H9 (cell line): ENCODE measurements around the gene PHOSPHO2. TPM values are rescaled to one million over a fixed set of nuclear protein-coding genes. Genes with fewer than 3 reads are reported as not detected.

Experiments
- DNase-seq: peaks from one replicate; pipeline ENCODE4 v3.0.0-alpha.2; 2017
- H2AFZ ChIP-seq: one replicate; pipeline ENCODE4 v1.6.1; 2013; ENCODE audit warnings: mild to moderate bottlenecking, low read length, control low read depth, moderate library complexity
- H2AK5ac ChIP-seq: 2 replicates; pipeline ENCODE4 v1.6.1; 2013; ENCODE audit warnings: low read length, control low read depth, mixed read lengths; ENCODE audit not compliant: insufficient read length
- H2BK120ac ChIP-seq: one replicate; pipeline ENCODE4 v1.6.1; 2013; ENCODE audit warnings: low read depth, mild to moderate bottlenecking, low read length, control low read depth, inconsistent platforms; ENCODE audit not compliant: poor library complexity, severe bottlenecking
- H2BK12ac ChIP-seq: 2 replicates; pipeline ENCODE4 v1.6.1; 2013; ENCODE audit warnings: low read length, control low read depth, mixed read lengths, low read depth; ENCODE audit not compliant: insufficient read length
- H2BK15ac ChIP-seq: 2 replicates; pipeline ENCODE4 v1.6.1; 2013; ENCODE audit warnings: low read depth, low read length, control low read depth
- H2BK20ac ChIP-seq: one replicate; pipeline ENCODE4 v1.6.1; 2013; ENCODE audit warnings: low read depth, mild to moderate bottlenecking, low read length, control low read depth, inconsistent platforms; ENCODE audit not compliant: poor library complexity, severe bottlenecking
- H2BK5ac ChIP-seq: 2 replicates; pipeline ENCODE4 v1.6.1; 2013; ENCODE audit warnings: low read length, control low read depth, mixed read lengths; ENCODE audit not compliant: insufficient read length
- H3K14ac ChIP-seq: 2 replicates; pipeline ENCODE4 v1.6.1; 2013; ENCODE audit warnings: low read length, control low read depth; ENCODE audit not compliant: insufficient read depth
- H3K18ac ChIP-seq: 2 replicates; pipeline ENCODE4 v1.6.1; 2013; ENCODE audit warnings: low read depth, mild to moderate bottlenecking, mixed read lengths, low read length, control low read depth; ENCODE audit not compliant: insufficient read length
- H3K23ac ChIP-seq: 2 replicates; pipeline ENCODE4 v1.6.1; 2013; ENCODE audit warnings: low read length, control low read depth, mixed read lengths, low read depth; ENCODE audit not compliant: insufficient read length
- H3K23me2 ChIP-seq: 2 replicates; pipeline ENCODE4 v1.6.1; 2013; ENCODE audit warnings: low read depth, mild to moderate bottlenecking, mixed read lengths, low read length, control low read depth; ENCODE audit not compliant: insufficient read length, poor library complexity, severe bottlenecking
- H3K27ac ChIP-seq: 2 replicates; pipeline ENCODE4 v1.5.1; 2013; ENCODE audit warnings: low read length, control low read depth, mixed read lengths, low read depth; ENCODE audit not compliant: insufficient read length
- H3K27me3 ChIP-seq: 2 replicates; pipeline ENCODE4 v1.6.1; 2013; ENCODE audit warnings: low read length, control low read depth, inconsistent platforms; ENCODE audit not compliant: insufficient read depth
- H3K4ac ChIP-seq: 2 replicates; pipeline ENCODE4 v1.6.1; 2013; ENCODE audit warnings: low read depth, mild to moderate bottlenecking, control low read depth, inconsistent platforms, low read length, moderate library complexity
- H3K4me1 ChIP-seq: 2 replicates; pipeline ENCODE4 v1.6.1; 2013; ENCODE audit warnings: low read length, control low read depth, inconsistent platforms; ENCODE audit not compliant: insufficient read depth
- H3K4me2 ChIP-seq: 2 replicates; pipeline ENCODE4 v1.6.1; 2013; ENCODE audit warnings: low read length, control low read depth, mixed read lengths; ENCODE audit not compliant: insufficient read length, insufficient read depth
- H3K56ac ChIP-seq: 2 replicates; pipeline ENCODE4 v1.6.1; 2013; ENCODE audit warnings: low read depth, mild to moderate bottlenecking, mixed read lengths, low read length, control low read depth; ENCODE audit not compliant: insufficient read length
- H3K79me1 ChIP-seq: 2 replicates; pipeline ENCODE4 v1.6.1; 2013; ENCODE audit warnings: low read depth, mild to moderate bottlenecking, moderate library complexity, low read length, control low read depth, inconsistent platforms; ENCODE audit not compliant: insufficient read depth, poor library complexity, severe bottlenecking
- H3K79me2 ChIP-seq: 2 replicates; pipeline ENCODE4 v1.6.1; 2013; ENCODE audit warnings: low read length, control low read depth, inconsistent platforms; ENCODE audit not compliant: insufficient read depth
- H3K9ac ChIP-seq: 2 replicates; pipeline ENCODE4 v1.6.1; 2013; ENCODE audit warnings: low read length, control low read depth, mixed read lengths; ENCODE audit not compliant: insufficient read length; ENCODE audit errors: extremely low read depth
- H3K9me3 ChIP-seq: one replicate; pipeline ENCODE4 v1.6.1; 2013; ENCODE audit warnings: low read depth, low read length, inconsistent platforms; ENCODE audit not compliant: control insufficient read depth
- H3T11ph ChIP-seq: one replicate; pipeline ENCODE4 v1.6.1; 2013; ENCODE audit warnings: mild to moderate bottlenecking, low read length, control low read depth, inconsistent platforms
- H4K20me1 ChIP-seq: one replicate; pipeline ENCODE4 v1.6.1; 2013; ENCODE audit not compliant: control insufficient read depth, insufficient read length, insufficient read depth
- H4K5ac ChIP-seq: 2 replicates; pipeline ENCODE4 v1.6.1; 2013; ENCODE audit warnings: low read depth, mild to moderate bottlenecking, mixed read lengths, low read length, control low read depth; ENCODE audit not compliant: insufficient read length
- H4K8ac ChIP-seq: replicated peaks from 2 replicates; pipeline ENCODE4 v1.6.1; 2013; ENCODE audit warnings: low read length, control low read depth, mixed read lengths, low read depth; ENCODE audit not compliant: insufficient read length
- H4K91ac ChIP-seq: 2 replicates; pipeline ENCODE4 v1.6.1; 2013; ENCODE audit warnings: low read depth, mild to moderate bottlenecking, moderate library complexity, mixed read lengths, low read length, control low read depth; ENCODE audit not compliant: insufficient read length
- H3K27ac Mint-ChIP-seq, 3 experiments: 2 replicates in 2 of 3; 3 replicates in 1 of 3; pipeline ENCODE4 v1.8.0; 2020 to 2021; ENCODE audit warnings: mixed read lengths in 3 of 3, mild to moderate bottlenecking in 1 of 3, moderate library complexity in 1 of 3
- H3K27me3 Mint-ChIP-seq: 2 replicates; pipeline ENCODE4 v1.8.0; 2021; ENCODE audit warnings: low read depth, mild to moderate bottlenecking, moderate library complexity, mixed read lengths
- H3K36me3 Mint-ChIP-seq, 3 experiments: 2 replicates in 2 of 3; 3 replicates in 1 of 3; pipeline ENCODE4 v1.8.0; 2020 to 2021; ENCODE audit warnings: low read depth in 3 of 3, mixed read lengths in 3 of 3; ENCODE audit not compliant: insufficient read depth in 1 of 3
- H3K4me1 Mint-ChIP-seq, 2 experiments: 2 replicates each; pipeline ENCODE4 v1.8.0; 2020; ENCODE audit warnings: mixed read lengths in 2 of 2
- H3K4me3 Mint-ChIP-seq, 2 experiments: 2 replicates in 1 of 2; 3 replicates in 1 of 2; pipeline ENCODE4 v1.8.0; 2020 to 2021; ENCODE audit warnings: mild to moderate bottlenecking in 2 of 2, mixed read lengths in 2 of 2, moderate library complexity in 1 of 2
- H3K9me3 Mint-ChIP-seq, 2 experiments: 2 replicates in 1 of 2; 3 replicates in 1 of 2; pipeline ENCODE4 v1.8.0; 2020; ENCODE audit warnings: mild to moderate bottlenecking in 2 of 2, mixed read lengths in 2 of 2, moderate library complexity in 1 of 2
- WGBS: extraction: QIAGEN DNeasy Blood & Tissue Kit; methylation state at CpG from one replicate; pipeline ENCODE4 v1.1.7; 2013; ENCODE audit warnings: missing lambda C conversion rate, low lambda C conversion rate, mixed read lengths; ENCODE audit not compliant: insufficient read length; ENCODE audit errors: extremely low coverage; 5-methylcytosine and 5-hydroxymethylcytosine counted together
- total RNA-seq: library from RNA; stranded (reverse); gene quantifications from 2 replicates; pipeline ENCODE4 v1.2.1, GENCODE V29; 2021
- TF ChIP-seq, protein P1 (sequence below): fragments of 200-600 bp; sonication (generic); conservative IDR thresholded peaks from 3 replicates; pipeline ENCODE4 v1.8.0; 2021; ENCODE audit warnings: antibody characterized with exemption, mild to moderate bottlenecking

The PHOSPHO2 gene
- total RNA-seq, 1 experiment from 2014 or later = 7.2 TPM

DNA sequence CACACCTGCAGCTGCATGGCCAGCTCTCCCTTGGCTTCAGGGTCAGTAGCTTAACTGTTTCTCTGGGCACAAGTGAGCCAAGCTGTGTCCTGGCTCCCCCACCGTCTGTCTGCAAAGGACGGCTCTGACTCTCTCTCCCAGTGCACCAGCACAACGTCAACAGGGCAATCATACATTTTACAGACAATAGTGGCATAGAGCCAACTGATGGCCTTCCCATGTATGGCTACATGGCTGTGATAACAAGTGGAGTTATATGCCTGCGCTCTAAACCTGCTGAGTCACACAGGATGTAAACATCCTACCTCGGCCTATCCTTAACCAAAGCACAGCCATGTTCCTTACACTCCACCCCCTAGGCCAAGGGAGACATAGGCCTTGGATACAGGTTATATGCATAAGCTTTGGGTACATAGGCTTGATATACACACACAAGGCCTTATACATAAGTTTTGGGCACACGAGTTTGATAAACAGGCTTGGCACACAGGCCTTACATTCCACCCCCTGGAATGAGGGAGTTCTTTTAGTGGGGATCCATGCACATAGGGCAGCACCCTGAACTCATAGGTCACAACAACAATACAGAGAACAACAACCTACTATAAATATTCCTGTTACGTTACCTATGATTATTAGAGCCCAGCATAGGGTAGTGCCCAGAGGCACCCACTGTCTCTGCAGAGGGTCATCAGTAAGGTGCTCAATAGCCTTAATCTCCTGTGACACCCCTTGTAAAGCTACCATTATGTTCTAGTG, 17.7 kb downstream of the PHOSPHO2 start:
- Histone ChIP-seq H3K79me1 (no peaks in the 10 kb centered on the region), H2BK12ac (no peak overlapping the region), H2BK120ac (no peak overlapping the region), H4K20me1 (no peaks in the 10 kb centered on the region), H3K9me3 (no peaks in the 10 kb centered on the region), H3K56ac (no peak overlapping the region), H4K8ac (no peak overlapping the region), H3T11ph (no peak overlapping the region), H2BK5ac (no peak overlapping the region), H3K23me2 (no peaks in the 10 kb centered on the region), H3K79me2 (no peaks in the 10 kb centered on the region), H2BK20ac (no peak overlapping the region), H4K5ac (no peak overlapping the region), H2AK5ac (no peak overlapping the region), H2BK15ac (no peak overlapping the region), H3K27ac (no peak overlapping the region), H3K4ac (no peak overlapping the region), H3K18ac (no peak overlapping the region), H3K4me2 (no peak overlapping the region), H3K9ac (no peak overlapping the region), H3K4me1 (no peaks in the 10 kb centered on the region), H3K23ac (no peak overlapping the region), H3K14ac (no peak overlapping the region), H3K27me3 (no peaks in the 10 kb centered on the region), H4K91ac (no peak overlapping the region), H2AFZ (no peak overlapping the region)
- no CpG with 5 or more reads among the region's 7 CpGs for WGBS
- peaks cover 9 to 17% (median 14%) of the 10 kb centered on the region in 3 experiments; a peak in 6 of 7 replicates for H3K36me3 Mint-ChIP-seq
- no peak overlapping the region for H3K27ac Mint-ChIP-seq
- no peak for DNase-seq
- TF ChIP-seq, protein P1, sequence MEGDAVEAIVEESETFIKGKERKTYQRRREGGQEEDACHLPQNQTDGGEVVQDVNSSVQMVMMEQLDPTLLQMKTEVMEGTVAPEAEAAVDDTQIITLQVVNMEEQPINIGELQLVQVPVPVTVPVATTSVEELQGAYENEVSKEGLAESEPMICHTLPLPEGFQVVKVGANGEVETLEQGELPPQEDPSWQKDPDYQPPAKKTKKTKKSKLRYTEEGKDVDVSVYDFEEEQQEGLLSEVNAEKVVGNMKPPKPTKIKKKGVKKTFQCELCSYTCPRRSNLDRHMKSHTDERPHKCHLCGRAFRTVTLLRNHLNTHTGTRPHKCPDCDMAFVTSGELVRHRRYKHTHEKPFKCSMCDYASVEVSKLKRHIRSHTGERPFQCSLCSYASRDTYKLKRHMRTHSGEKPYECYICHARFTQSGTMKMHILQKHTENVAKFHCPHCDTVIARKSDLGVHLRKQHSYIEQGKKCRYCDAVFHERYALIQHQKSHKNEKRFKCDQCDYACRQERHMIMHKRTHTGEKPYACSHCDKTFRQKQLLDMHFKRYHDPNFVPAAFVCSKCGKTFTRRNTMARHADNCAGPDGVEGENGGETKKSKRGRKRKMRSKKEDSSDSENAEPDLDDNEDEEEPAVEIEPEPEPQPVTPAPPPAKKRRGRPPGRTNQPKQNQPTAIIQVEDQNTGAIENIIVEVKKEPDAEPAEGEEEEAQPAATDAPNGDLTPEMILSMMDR = no peak
- H3K4me3 Mint-ChIP-seq = no peak overlapping the region
- no peaks in the 10 kb centered on the region for H3K27me3 Mint-ChIP-seq
- H3K4me1 Mint-ChIP-seq = peaks cover 0 to 8% of the 10 kb centered on the region in 2 experiments; a peak in 2 of 4 replicates
- H3K9me3 Mint-ChIP-seq = peaks cover 8% of the 10 kb centered on the region in 2 experiments
